ENCODE data around the gene PRDM15. TPM values are rescaled to one million over a fixed set of nuclear protein-coding genes. Genes with fewer than 3 reads are reported as not detected.
A peak's percentile ranks its signal among the peaks of the same experiment; 100 is the strongest.

PRDM15 gene
- polyA plus RNA-seq, 3 donors, result 0.19 to 19.0 (median 0.74) TPM

DNA sequence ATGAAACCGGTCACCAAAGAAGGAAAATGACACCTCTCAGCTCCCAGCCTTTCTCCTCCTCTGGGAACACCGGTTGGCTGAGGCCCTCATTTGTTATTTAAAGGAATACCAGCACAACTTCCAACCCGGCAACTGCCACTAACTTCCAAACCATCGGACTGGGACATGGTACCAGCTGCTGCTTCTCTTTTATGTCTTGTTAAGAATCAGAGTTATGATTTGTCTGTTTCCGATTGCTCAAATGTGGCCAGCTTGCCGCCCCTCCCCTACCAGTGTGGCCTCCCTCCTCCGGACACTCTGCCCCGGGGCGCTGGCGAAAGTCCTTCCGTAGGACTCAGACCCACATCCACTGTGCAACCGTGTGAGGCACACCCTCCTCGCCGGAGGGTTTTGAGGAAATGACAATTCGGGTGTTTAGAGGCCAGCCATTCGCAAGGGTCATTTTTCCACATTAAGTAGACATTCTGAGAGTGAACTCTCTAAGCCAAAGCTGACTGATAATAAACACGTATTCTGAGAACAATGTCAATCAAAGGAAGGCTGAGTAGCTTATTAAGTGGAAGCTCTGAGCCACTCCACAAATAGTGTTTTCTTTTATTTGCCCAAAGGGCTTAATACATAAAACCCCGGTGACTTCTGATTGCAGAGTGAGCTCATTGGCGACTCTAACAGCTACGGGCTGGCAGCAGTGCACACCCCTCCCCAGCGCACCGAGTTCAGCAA is 117.8 kb downstream of the PRDM15 start:
- peaks cover 0 to 4% (median 1%) of the 10 kb centered on the region in 7 donors for H3K9me3 Mint-ChIP-seq
- WGBS (ENCODE audit: insufficient coverage), result 0% methylated on average over 10 of the region's 22 CpGs
- H3K79me2 ChIP-seq (ENCODE audit: insufficient read depth, low read length), result no peaks in the 10 kb centered on the region
- H3K4me1 Mint-ChIP-seq, result peaks cover 48% of the 10 kb centered on the region
- H3K27ac ChIP-seq (ENCODE audit: low read depth in 1 of 2, low read length in 2 of 2), result peak overlapping the region; percentile 88 to 95
- H3K9ac ChIP-seq (ENCODE audit: insufficient read depth, low read length, poor library complexity, severe bottlenecking), result peak overlapping the region; percentile 63
- H3K27me3 Mint-ChIP-seq (ENCODE audit: low read depth in 3 of 3), result peaks cover 27 to 42% (median 37%) of the 10 kb centered on the region in 3 donors
- peak overlapping the region; percentile 94 to 99 (median 99) for H3K27ac Mint-ChIP-seq
- H3K27me3 ChIP-seq (ENCODE audit: control insufficient read depth in 2 of 2, insufficient read depth in 2 of 2, low read length in 2 of 2), result peaks cover 13 to 33% of the 10 kb centered on the region in 2 donors
- peak; percentile 91 to 92 (median 92) for DNase-seq
- no peaks in the 10 kb centered on the region for H4K20me1 ChIP-seq (ENCODE audit: insufficient read depth, low read length)
- peak overlapping the region; percentile 11 to 73 (median 21) for H3K4me3 ChIP-seq (replicated peaks in 1 of 3; ENCODE audit: low read depth in 2 of 3, low read length in 3 of 3)
- H3K4me3 Mint-ChIP-seq, result peak overlapping the region; percentile 75 to 88
- TF ChIP-seq, protein P1, sequence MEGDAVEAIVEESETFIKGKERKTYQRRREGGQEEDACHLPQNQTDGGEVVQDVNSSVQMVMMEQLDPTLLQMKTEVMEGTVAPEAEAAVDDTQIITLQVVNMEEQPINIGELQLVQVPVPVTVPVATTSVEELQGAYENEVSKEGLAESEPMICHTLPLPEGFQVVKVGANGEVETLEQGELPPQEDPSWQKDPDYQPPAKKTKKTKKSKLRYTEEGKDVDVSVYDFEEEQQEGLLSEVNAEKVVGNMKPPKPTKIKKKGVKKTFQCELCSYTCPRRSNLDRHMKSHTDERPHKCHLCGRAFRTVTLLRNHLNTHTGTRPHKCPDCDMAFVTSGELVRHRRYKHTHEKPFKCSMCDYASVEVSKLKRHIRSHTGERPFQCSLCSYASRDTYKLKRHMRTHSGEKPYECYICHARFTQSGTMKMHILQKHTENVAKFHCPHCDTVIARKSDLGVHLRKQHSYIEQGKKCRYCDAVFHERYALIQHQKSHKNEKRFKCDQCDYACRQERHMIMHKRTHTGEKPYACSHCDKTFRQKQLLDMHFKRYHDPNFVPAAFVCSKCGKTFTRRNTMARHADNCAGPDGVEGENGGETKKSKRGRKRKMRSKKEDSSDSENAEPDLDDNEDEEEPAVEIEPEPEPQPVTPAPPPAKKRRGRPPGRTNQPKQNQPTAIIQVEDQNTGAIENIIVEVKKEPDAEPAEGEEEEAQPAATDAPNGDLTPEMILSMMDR (IDR thresholded peaks at IDR 0.05), result no peak
- intact Hi-C loops (cut with micrococcal nuclease), result loop anchor here (5.0 to 10.0 kb wide), 2 partner anchors 84 to 87 kb away; no protein-coding TSS in a partner anchor
- no peaks in the 10 kb centered on the region for H3K36me3 ChIP-seq (replicated peaks in 1 of 2; ENCODE audit: control insufficient read depth in 1 of 2, insufficient read depth in 2 of 2, low read length in 2 of 2)
- H2AFZ ChIP-seq (ENCODE audit: insufficient read depth, low read depth, low read length, poor library complexity, severe bottlenecking), result peak overlapping the region; percentile 68
- peaks cover 8 to 13% of the 10 kb centered on the region in 2 donors for H3K36me3 Mint-ChIP-seq
- H3K4me2 ChIP-seq (replicated peaks; ENCODE audit: extremely low read depth, low read length, poor library complexity, severe bottlenecking), result peak overlapping the region; percentile 84
- peaks cover 46 to 53% of the 10 kb centered on the region in 2 donors for H3K4me1 ChIP-seq (ENCODE audit: control insufficient read depth in 1 of 2, insufficient read depth in 2 of 2, low read length in 2 of 2)
- no peaks in the 10 kb centered on the region for H3K9me3 ChIP-seq (replicated peaks in 1 of 2; ENCODE audit: control insufficient read depth in 1 of 2, insufficient read depth in 1 of 2, low read length in 2 of 2)

DNA sequence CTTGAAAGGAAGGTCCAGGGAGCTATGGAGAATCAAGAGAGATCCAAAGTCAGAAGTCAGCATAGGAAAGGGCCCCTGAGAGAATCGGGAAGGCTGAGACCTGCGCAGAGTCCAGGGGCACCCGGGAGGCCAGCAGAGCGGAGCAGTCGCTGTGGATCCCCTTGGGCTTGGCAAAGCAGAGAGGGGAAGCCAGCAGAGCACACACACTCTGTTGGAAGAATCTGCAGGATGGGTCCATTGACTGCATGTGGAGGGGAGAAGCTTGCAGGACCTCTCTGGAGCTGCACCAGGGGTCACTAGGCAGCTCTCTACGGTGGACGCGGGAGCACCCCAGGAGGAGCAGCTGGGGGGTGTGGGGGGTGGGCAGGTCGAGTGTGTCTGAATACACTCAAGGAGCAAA is 118.7 kb downstream of the PRDM15 start:
- H3K4me1 ChIP-seq (ENCODE audit: control insufficient read depth in 1 of 2, insufficient read depth in 2 of 2, low read length in 2 of 2), result peaks cover 43 to 46% of the 10 kb centered on the region in 2 donors
- H3K36me3 Mint-ChIP-seq, result peaks cover 6 to 8% of the 10 kb centered on the region in 2 donors
- H3K4me2 ChIP-seq (replicated peaks; ENCODE audit: extremely low read depth, low read length, poor library complexity, severe bottlenecking), result peak overlapping the region; percentile 84
- intact Hi-C loops (cut with micrococcal nuclease), result loop anchor here (5.0 to 10.0 kb wide), 2 partner anchors 83 to 86 kb away; no protein-coding TSS in a partner anchor
- DNase-seq, result no peak
- no peaks in the 10 kb centered on the region for H4K20me1 ChIP-seq (ENCODE audit: insufficient read depth, low read length)
- TF ChIP-seq, protein P1 (IDR thresholded peaks at IDR 0.05), result no peak
- H3K4me3 ChIP-seq (replicated peaks in 1 of 3; ENCODE audit: low read depth in 2 of 3, low read length in 3 of 3), result peak overlapping the region in 1 of 3 experiments; percentile 73
- peak overlapping the region; percentile 68 to 99 (median 98) for H3K27ac Mint-ChIP-seq
- peak overlapping the region; percentile 75 to 88 for H3K4me3 Mint-ChIP-seq
- H3K36me3 ChIP-seq (replicated peaks in 1 of 2; ENCODE audit: control insufficient read depth in 1 of 2, insufficient read depth in 2 of 2, low read length in 2 of 2), result no peaks in the 10 kb centered on the region
- H3K9ac ChIP-seq (ENCODE audit: insufficient read depth, low read length, poor library complexity, severe bottlenecking), result no peak overlapping the region
- H3K79me2 ChIP-seq (ENCODE audit: insufficient read depth, low read length), result no peaks in the 10 kb centered on the region
- H2AFZ ChIP-seq (ENCODE audit: insufficient read depth, low read depth, low read length, poor library complexity, severe bottlenecking), result peak overlapping the region; percentile 68
- peaks cover 4 to 24% of the 10 kb centered on the region in 2 donors for H3K27me3 ChIP-seq (ENCODE audit: control insufficient read depth in 2 of 2, insufficient read depth in 2 of 2, low read length in 2 of 2)
- H3K27me3 Mint-ChIP-seq (ENCODE audit: low read depth in 3 of 3), result peaks cover 21 to 33% (median 27%) of the 10 kb centered on the region in 3 donors
- peaks cover 0 to 1% (median 0%) of the 10 kb centered on the region in 7 donors for H3K9me3 Mint-ChIP-seq
- peaks cover 47% of the 10 kb centered on the region for H3K4me1 Mint-ChIP-seq
- WGBS (ENCODE audit: insufficient coverage), result 70% methylated on average over 9 of the region's 9 CpGs
- H3K27ac ChIP-seq (ENCODE audit: low read depth in 1 of 2, low read length in 2 of 2), result peak overlapping the region; percentile 88 to 95
- no peaks in the 10 kb centered on the region for H3K9me3 ChIP-seq (replicated peaks in 1 of 2; ENCODE audit: control insufficient read depth in 1 of 2, insufficient read depth in 1 of 2, low read length in 2 of 2)
